ENCODE data around the gene TSPYL2. TPM values are rescaled to one million over a fixed set of nuclear protein-coding genes. Genes with fewer than 3 reads are reported as not detected.

Gene TSPYL2
- total and polyA plus RNA-seq, 2 of the 4 experiments (the other 2 are of a cell fraction), result 19.2 to 49.7 TPM

- peaks cover 16% of the 10 kb centered on the region for H4K20me1 ChIP-seq (ENCODE audit: insufficient read depth, low read length)
- no peak overlapping the region for H2BK15ac ChIP-seq (ENCODE audit: low read depth, low read length)
- no peak overlapping the region for H3K18ac ChIP-seq (ENCODE audit: low read depth, low read length)
- no peak overlapping the region for H4K5ac ChIP-seq (ENCODE audit: low read depth, low read length)
- no peak overlapping the region for H3K4ac ChIP-seq (ENCODE audit: low read depth, low read length)
- no peak overlapping the region for H4K91ac ChIP-seq (ENCODE audit: insufficient read depth, low read depth, low read length)
- POLR2A ChIA-PET (ENCODE audit: unreplicated experiment), result no interaction called here
- H2AFZ ChIP-seq (replicated peaks; ENCODE audit: low read length, poor library complexity), result no peak overlapping the region
- H3K23ac ChIP-seq (ENCODE audit: low read depth, low read length), result no peak overlapping the region
- no CpG with 5 or more reads among the region's 1 CpG for WGBS, 2 experiments (ENCODE audit: extremely low coverage in 2 of 2, insufficient read length in 1 of 2)
- H4K8ac ChIP-seq (ENCODE audit: low read depth in 2 of 2, low read length in 2 of 2), result no peak overlapping the region
- no peaks in the 10 kb centered on the region; the same call in 1 of the 2 replicates for H3K27me3 ChIP-seq (ENCODE audit: control insufficient read depth, insufficient read depth, low read length)
- intact Hi-C loops (cut with micrococcal nuclease) (no loop called here), dilution Hi-C loops (cut with HindIII; ENCODE audit: low sequenced_read_pairs, unreplicated experiment) (no loop called here), in situ Hi-C loops (cut with MboI; ENCODE audit: low sequenced_read_pairs) (no loop called here)
- peaks cover 13% of the 10 kb centered on the region for H3K36me3 ChIP-seq (ENCODE audit: control insufficient read depth, insufficient read depth, low read length)
- H3K9me3 ChIP-seq (ENCODE audit: control insufficient read depth, insufficient read depth, low read length), result no peaks in the 10 kb centered on the region
- H3K9me1 ChIP-seq (ENCODE audit: insufficient read depth, low read length), result peaks cover 4% of the 10 kb centered on the region
- CTCF ChIA-PET, result no interaction called here
- peaks cover 3 to 17% of the 10 kb centered on the region in 2 experiments; a peak in 2 of 4 replicates for H3K79me1 ChIP-seq (ENCODE audit: low read depth in 1 of 2, low read length in 2 of 2)
- DNase-seq (no peak), ATAC-seq (ENCODE audit: low read depth) (no peak)
- no peak overlapping the region for H2AK5ac ChIP-seq (ENCODE audit: low read depth, low read length)
- TF ChIP-seq CTCF (conservative IDR thresholded peaks at IDR 0.05; ENCODE audit: low read depth, low read length) (no peak), NFE2L2 (IDR thresholded peaks at IDR 0.05; ENCODE audit: low read depth, low read length) (no peak), CHD1 (IDR thresholded peaks at IDR 0.05; ENCODE audit: low read depth, low read length) (no peak), FOS (IDR thresholded peaks at IDR 0.05; ENCODE audit: low read depth, low read length) (no peak), POLR2A (IDR thresholded peaks at IDR 0.05; ENCODE audit: low read depth, low read length) (no peak), CEBPB (IDR thresholded peaks at IDR 0.05; ENCODE audit: low read depth, low read length) (no peak), MAFK (IDR thresholded peaks at IDR 0.05; ENCODE audit: low read depth, low read length) (no peak), RFX5 (IDR thresholded peaks at IDR 0.05; ENCODE audit: low read depth, low read length) (no peak)
- H2BK20ac ChIP-seq (ENCODE audit: low read depth, low read length), result no peak overlapping the region
- no peak overlapping the region for H3K14ac ChIP-seq (replicated peaks; ENCODE audit: low read depth, low read length)
- no peak overlapping the region for H3K4me3 ChIP-seq (ENCODE audit: insufficient read depth, low read depth, low read length)
- H3K4me1 ChIP-seq (ENCODE audit: control insufficient read depth, insufficient read depth, low read length), result peaks cover 3% of the 10 kb centered on the region; the same call in 1 of the 2 replicates
- H2BK120ac ChIP-seq (ENCODE audit: low read depth, low read length), result no peak overlapping the region
- H3K4me2 ChIP-seq (ENCODE audit: low read depth, low read length), result no peak overlapping the region
- H3K56ac ChIP-seq (ENCODE audit: extremely low read depth, insufficient read depth, low read length), result no peak overlapping the region
- H2BK5ac ChIP-seq (ENCODE audit: low read depth, low read length, poor library complexity, severe bottlenecking), result no peak overlapping the region
- H3K9ac ChIP-seq (ENCODE audit: low read depth, low read length), result no peak overlapping the region
- H2AK9ac ChIP-seq (replicated peaks; ENCODE audit: low read depth, low read length, poor library complexity), result no peak overlapping the region
- no TSS peak for BruUV-seq (replicated peaks)
- H3K27ac ChIP-seq (ENCODE audit: insufficient read depth, low read length), result no peak overlapping the region
Measured at GRCh38 chrX:53078943-53079342, 3.2 kb upstream of the TSPYL2 start.
